Fibroblast of lung (primary cell): ENCODE results near the gene GTSF1L.

Source experiments
- EZH2 ChIP-seq: IDR thresholded peaks from 2 replicates; pipeline ENCODE4 v1.5.1; 2012; ENCODE audit warnings: low read length, control low read depth, mild to moderate bottlenecking; ENCODE audit errors: missing control alignments
- TF ChIP-seq, protein P1 (sequence below), 2 donors: IDR thresholded peaks in 1 of 2; conservative IDR thresholded peaks in 1 of 2; 1 replicate in 1 of 2; 2 replicates in 1 of 2; pipeline ENCODE4 v1.5.1; 2011 to 2012; ENCODE audit warnings: low read length in 2 of 2, control low read depth in 1 of 2, inconsistent platforms in 1 of 2, low read depth in 1 of 2, mild to moderate bottlenecking in 1 of 2

DNA sequence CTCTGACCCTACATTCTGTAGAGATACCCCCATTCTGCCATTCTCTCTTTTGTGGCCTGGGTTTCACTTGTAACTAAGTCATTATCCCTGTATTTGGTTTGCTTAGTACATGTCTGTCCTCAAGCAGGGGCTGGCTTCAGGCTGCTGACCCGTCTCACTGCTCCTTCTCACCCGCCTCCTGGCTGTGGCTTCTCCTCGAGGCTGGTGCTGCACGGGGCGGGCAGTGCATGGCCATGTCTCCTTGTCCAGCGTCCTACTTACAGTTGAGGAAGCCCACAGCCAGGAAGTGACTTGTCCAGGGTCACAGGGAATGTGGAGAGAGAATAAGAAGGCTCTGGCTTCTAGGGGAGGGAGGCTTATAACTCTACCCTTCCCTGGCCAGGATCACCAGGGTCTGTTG is 11.3 kb downstream of the GTSF1L start:
- TF ChIP-seq, protein P1, sequence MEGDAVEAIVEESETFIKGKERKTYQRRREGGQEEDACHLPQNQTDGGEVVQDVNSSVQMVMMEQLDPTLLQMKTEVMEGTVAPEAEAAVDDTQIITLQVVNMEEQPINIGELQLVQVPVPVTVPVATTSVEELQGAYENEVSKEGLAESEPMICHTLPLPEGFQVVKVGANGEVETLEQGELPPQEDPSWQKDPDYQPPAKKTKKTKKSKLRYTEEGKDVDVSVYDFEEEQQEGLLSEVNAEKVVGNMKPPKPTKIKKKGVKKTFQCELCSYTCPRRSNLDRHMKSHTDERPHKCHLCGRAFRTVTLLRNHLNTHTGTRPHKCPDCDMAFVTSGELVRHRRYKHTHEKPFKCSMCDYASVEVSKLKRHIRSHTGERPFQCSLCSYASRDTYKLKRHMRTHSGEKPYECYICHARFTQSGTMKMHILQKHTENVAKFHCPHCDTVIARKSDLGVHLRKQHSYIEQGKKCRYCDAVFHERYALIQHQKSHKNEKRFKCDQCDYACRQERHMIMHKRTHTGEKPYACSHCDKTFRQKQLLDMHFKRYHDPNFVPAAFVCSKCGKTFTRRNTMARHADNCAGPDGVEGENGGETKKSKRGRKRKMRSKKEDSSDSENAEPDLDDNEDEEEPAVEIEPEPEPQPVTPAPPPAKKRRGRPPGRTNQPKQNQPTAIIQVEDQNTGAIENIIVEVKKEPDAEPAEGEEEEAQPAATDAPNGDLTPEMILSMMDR (conservative IDR thresholded peaks at IDR 0.05 in 1 of 2, IDR thresholded peaks at IDR 0.05 in 1 of 2; ENCODE audit: low read depth in 1 of 2, low read length in 2 of 2), result no peak
- no peak for TF ChIP-seq EZH2
